H1 (cell line): ENCODE measurements around the gene DTL. TPM values are rescaled to one million over a fixed set of nuclear protein-coding genes. Genes with fewer than 3 reads are reported as not detected.

Experiments
- CTCF ChIA-PET: fragments of 300-600 bp; sonication (Branson Sonifier 250); formaldehyde crosslinking; loops from one replicate; lab custom pipeline; 2021; ENCODE audit not compliant: partially characterized antibody; lab: Charles Lee
- POLR2A ChIA-PET: fragments of 300-600 bp; sonication (Branson Sonifier 250); formaldehyde crosslinking; loops from one replicate; lab custom pipeline; 2021; ENCODE audit warnings: inconsistent platforms; ENCODE audit not compliant: partially characterized antibody; lab: Charles Lee
- DNase-seq, 2 experiments: peaks; one replicate each; pipeline versions ENCODE4 v3.0.0 to v3.0.0-alpha.2; 2010 to 2022; ENCODE audit warnings: low spot score in 2 of 2, low read depth in 1 of 2, mixed read lengths in 1 of 2
- FAIRE-seq: peaks from 2 replicates; lab custom pipeline; 2011; peaks lifted over from hg19 to GRCh38; lab: Jason Lieb, UNC
- H2AFZ ChIP-seq: 2 replicates; pipeline ENCODE4 v1.8.1; 2012; ENCODE audit warnings: low read length, inconsistent platforms
- H2AK5ac ChIP-seq: 2 replicates; pipeline ENCODE4 v1.6.1; 2013; ENCODE audit warnings: low read depth, low read length
- H2BK120ac ChIP-seq: replicated peaks from 2 replicates; pipeline ENCODE3; 2013; ENCODE audit warnings: low read depth, low read length, inconsistent platforms
- H2BK12ac ChIP-seq: 2 replicates; pipeline ENCODE4 v1.6.1; 2013; ENCODE audit warnings: low read depth, low read length
- H2BK15ac ChIP-seq: 2 replicates; pipeline ENCODE4 v1.6.1; 2013; ENCODE audit warnings: low read length
- H2BK20ac ChIP-seq: 2 replicates; pipeline ENCODE4 v1.6.1; 2013; ENCODE audit warnings: low read length
- H2BK5ac ChIP-seq: 2 replicates; pipeline ENCODE4 v1.6.1; 2013; ENCODE audit warnings: low read depth, low read length
- H3K14ac ChIP-seq: 2 replicates; pipeline ENCODE4 v1.6.1; 2013; ENCODE audit warnings: inconsistent platforms; ENCODE audit not compliant: insufficient read length
- H3K18ac ChIP-seq: 2 replicates; pipeline ENCODE4 v1.6.1; 2013; ENCODE audit warnings: low read length; ENCODE audit errors: extremely low read depth
- H3K23ac ChIP-seq: 2 replicates; pipeline ENCODE4 v1.6.1; 2013; ENCODE audit warnings: inconsistent platforms; ENCODE audit not compliant: insufficient read length
- H3K23me2 ChIP-seq: 2 replicates; pipeline ENCODE4 v1.6.1; 2013; ENCODE audit warnings: low read depth, low read length
- H3K27ac ChIP-seq: 2 replicates; pipeline ENCODE4 v1.6.1; 2011; ENCODE audit warnings: low read depth, low read length, inconsistent platforms
- H3K27me3 ChIP-seq, 4 experiments: replicated peaks in 1 of 4; 1 replicate in 1 of 4; 2 replicates in 3 of 4; pipeline versions ENCODE4 v1.6.1 to v1.8.1; 2011 to 2013; ENCODE audit warnings: low read length in 3 of 4, mild to moderate bottlenecking in 3 of 4, inconsistent platforms in 2 of 4, mixed read lengths in 2 of 4, moderate library complexity in 1 of 4; ENCODE audit not compliant: control insufficient read depth in 3 of 4, insufficient read depth in 3 of 4; ENCODE audit errors: extremely low read depth in 1 of 4
- H3K36me3 ChIP-seq, 4 experiments: 2 replicates each; pipeline versions ENCODE4 v1.6.1 to v1.8.1; 2011 to 2013; ENCODE audit warnings: mild to moderate bottlenecking in 4 of 4, low read length in 3 of 4, moderate library complexity in 2 of 4, control low read depth in 1 of 4, inconsistent platforms in 1 of 4; ENCODE audit not compliant: insufficient read depth in 4 of 4, control insufficient read depth in 2 of 4
- H3K4ac ChIP-seq: replicated peaks from 2 replicates; pipeline ENCODE3; 2013; ENCODE audit warnings: low read length, low read depth, mixed read lengths, inconsistent platforms; ENCODE audit not compliant: insufficient read length
- H3K4me1 ChIP-seq, 4 experiments: replicated peaks in 1 of 4; 1 replicate in 1 of 4; 2 replicates in 3 of 4; pipeline versions ENCODE4 v1.6.1 to v1.8.1; 2011 to 2013; ENCODE audit warnings: low read length in 3 of 4, inconsistent platforms in 2 of 4, mixed read lengths in 1 of 4; ENCODE audit not compliant: insufficient read depth in 4 of 4, control insufficient read depth in 3 of 4
- H3K4me2 ChIP-seq, 2 experiments: 2 replicates each; pipeline versions ENCODE4 v1.6.1 to v1.8.1; 2011 to 2013; ENCODE audit warnings: low read depth in 2 of 2, low read length in 2 of 2, control low read depth in 1 of 2, inconsistent platforms in 1 of 2, mild to moderate bottlenecking in 1 of 2; ENCODE audit not compliant: insufficient read depth in 1 of 2
- H3K4me3 ChIP-seq, 4 experiments: fragments of 200-600, 300-600 bp in 1 of 4; sonication (generic), shearing (Covaris generic), sonication (Bioruptor Twin) in 1 of 4; 2 replicates each; pipeline versions ENCODE4 v1.5.1 to v1.8.1; 2011 to 2016; ENCODE audit warnings: low read length in 4 of 4, low read depth in 3 of 4, control low read depth in 2 of 4, inconsistent platforms in 2 of 4, mild to moderate bottlenecking in 2 of 4, mixed read lengths in 1 of 4, moderate library complexity in 1 of 4; ENCODE audit not compliant: insufficient read depth in 2 of 4; ENCODE audit errors: extremely low read depth in 1 of 4
- H3K56ac ChIP-seq: replicated peaks from 2 replicates; pipeline ENCODE3; 2013; ENCODE audit warnings: low read depth, mild to moderate bottlenecking, mixed read lengths, low read length, inconsistent platforms; ENCODE audit not compliant: insufficient read length
- H3K79me1 ChIP-seq: 2 replicates; pipeline ENCODE4 v1.6.1; 2013; ENCODE audit warnings: low read depth, low read length, control low read depth
- H3K79me2 ChIP-seq, 2 experiments: 2 replicates each; pipeline versions ENCODE4 v1.6.1 to v1.8.1; 2012 to 2013; ENCODE audit warnings: low read length in 2 of 2, mild to moderate bottlenecking in 2 of 2, inconsistent platforms in 1 of 2; ENCODE audit not compliant: insufficient read depth in 2 of 2, control insufficient read depth in 1 of 2
- H3K9ac ChIP-seq, 4 experiments: replicated peaks in 1 of 4; 1 replicate in 1 of 4; 2 replicates in 3 of 4; pipeline versions ENCODE4 v1.6.1 to v1.8.1; 2011 to 2013; ENCODE audit warnings: low read depth in 3 of 4, low read length in 3 of 4, control low read depth in 2 of 4, mild to moderate bottlenecking in 2 of 4, moderate library complexity in 2 of 4, inconsistent platforms in 1 of 4; ENCODE audit errors: extremely low read depth in 1 of 4
- H3K9me3 ChIP-seq, 2 experiments: 2 replicates each; pipeline versions ENCODE4 v1.6.1 to v1.8.1; 2012 to 2013; ENCODE audit warnings: mild to moderate bottlenecking in 2 of 2, moderate library complexity in 2 of 2, control low read depth in 1 of 2, inconsistent platforms in 1 of 2, low read depth in 1 of 2, low read length in 1 of 2, mixed read lengths in 1 of 2; ENCODE audit not compliant: insufficient read depth in 2 of 2
- H4K20me1 ChIP-seq, 2 experiments: replicated peaks in 1 of 2; 2 replicates each; pipeline versions ENCODE3 to v1.8.1; 2011 to 2013; ENCODE audit warnings: inconsistent platforms in 2 of 2, low read length in 2 of 2, mild to moderate bottlenecking in 1 of 2; ENCODE audit not compliant: insufficient read depth in 2 of 2, control insufficient read depth in 1 of 2
- H4K5ac ChIP-seq: 2 replicates; pipeline ENCODE4 v1.6.1; 2013; ENCODE audit warnings: low read length, low read depth, mixed read lengths, inconsistent platforms; ENCODE audit not compliant: insufficient read length
- H4K8ac ChIP-seq: 2 replicates; pipeline ENCODE4 v1.8.0; 2013; ENCODE audit warnings: mild to moderate bottlenecking, moderate library complexity, low read length, inconsistent platforms; ENCODE audit not compliant: insufficient read depth; ENCODE audit errors: extremely low read depth
- H4K91ac ChIP-seq: replicated peaks from 2 replicates; pipeline ENCODE3; 2013; ENCODE audit warnings: low read length, mixed read lengths, inconsistent platforms; ENCODE audit not compliant: insufficient read length
- BACH1 ChIP-seq: IDR thresholded peaks from 2 replicates; pipeline ENCODE4 v1.6.1; 2012; ENCODE audit warnings: low read length, improper control_type of control experiment
- CEBPB ChIP-seq: IDR thresholded peaks from 2 replicates; pipeline ENCODE4 v1.6.1; 2012; ENCODE audit warnings: low read depth, low read length
- CHD1 ChIP-seq: IDR thresholded peaks from 2 replicates; pipeline ENCODE4 v1.6.1; 2012; ENCODE audit warnings: low read depth, low read length, improper control_type of control experiment
- EZH2 ChIP-seq: fragments of 200-600 bp; sonication (generic); IDR thresholded peaks from 2 replicates; pipeline ENCODE4 v1.7.1; 2012; ENCODE audit warnings: low read depth, mild to moderate bottlenecking, moderate library complexity, low read length, inconsistent platforms; ENCODE audit not compliant: severe bottlenecking
- GTF2F1 ChIP-seq: IDR thresholded peaks from 2 replicates; pipeline ENCODE4 v1.6.1; 2012; ENCODE audit warnings: low read depth, low read length, improper control_type of control experiment, borderline replicate concordance
- HDAC6 ChIP-seq: IDR thresholded peaks from one replicate; pipeline ENCODE4 v1.7.1; 2012; ENCODE audit warnings: low read depth, mild to moderate bottlenecking, inconsistent platforms, low read length, moderate library complexity
- KDM4A ChIP-seq: IDR thresholded peaks from one replicate; pipeline ENCODE4 v1.7.1; 2012; ENCODE audit warnings: low read depth, mild to moderate bottlenecking, moderate library complexity, low read length, inconsistent platforms; ENCODE audit not compliant: severe bottlenecking
- RNF2 ChIP-seq: fragments of 200-900, 300-1000 bp; sonication (generic); IDR thresholded peaks from 2 replicates; pipeline ENCODE4 v1.7.1; 2016; ENCODE audit warnings: borderline replicate concordance, low read depth, mild to moderate bottlenecking, antibody characterized with exemption, low read length; ENCODE audit not compliant: poor library complexity, severe bottlenecking; ENCODE audit errors: missing control alignments
- WGBS, 2 experiments: shearing (Covaris generic) in 1 of 2; methylation state at CpG; one replicate each; pipeline versions ENCODE4 v1.1.6 to v1.1.7; 2013 to 2015; ENCODE audit warnings: low lambda C conversion rate in 2 of 2, mixed read lengths in 2 of 2, inconsistent platforms in 1 of 2, low coverage in 1 of 2, missing lambda C conversion rate in 1 of 2; ENCODE audit not compliant: insufficient replicate concordance in 2 of 2, insufficient coverage in 1 of 2, insufficient read length in 1 of 2; ENCODE audit errors: extremely low coverage in 1 of 2, missing lambda C conversion rate in 1 of 2; 5-methylcytosine and 5-hydroxymethylcytosine counted together
- polyA plus RNA-seq, 7 experiments: library from polyadenylated mRNA; depleted of rRNA in 3 of 7; stranded (reverse) in 5 of 7; unstranded in 2 of 7; fragments of >200 nt in 5 of 7; fragments of 200-250 nt in 2 of 7; gene quantifications; 1 replicate in 5 of 7; 2 replicates in 1 of 7; 4 replicates in 1 of 7; pipeline versions ENCODE4 v1.2.1 to v1.2.3, GENCODE V29; 2011 to 2013; ENCODE audit warnings: missing spikeins in 2 of 7, mixed read lengths in 2 of 7
- total RNA-seq: library from RNA; stranded (reverse); fragmentation: NEBNext Ultra II Directional; extraction: Animal tissue kit (Norgen Biotek cat#: 25700); gene quantifications from 2 replicates; pipeline ENCODE4 v1.2.1, GENCODE V29; 2021
- TF ChIP-seq, protein P1 (sequence below), 3 experiments: IDR thresholded peaks; 1 replicate in 2 of 3; 2 replicates in 1 of 3; pipeline versions ENCODE4 v1.5.1 to v1.6.1; 2011; ENCODE audit warnings: low read length in 3 of 3, mild to moderate bottlenecking in 3 of 3, inconsistent platforms in 2 of 3, low read depth in 1 of 3, moderate library complexity in 1 of 3; ENCODE audit not compliant: insufficient read depth in 1 of 3; ENCODE audit errors: control extremely low read depth in 1 of 3

The DTL gene
- total and polyA plus RNA-seq, 2 of the 8 experiments (the other 6 are each of a cell fraction or from before 2014, with no cell fraction given), result 36.0 to 46.9 TPM

DNA sequence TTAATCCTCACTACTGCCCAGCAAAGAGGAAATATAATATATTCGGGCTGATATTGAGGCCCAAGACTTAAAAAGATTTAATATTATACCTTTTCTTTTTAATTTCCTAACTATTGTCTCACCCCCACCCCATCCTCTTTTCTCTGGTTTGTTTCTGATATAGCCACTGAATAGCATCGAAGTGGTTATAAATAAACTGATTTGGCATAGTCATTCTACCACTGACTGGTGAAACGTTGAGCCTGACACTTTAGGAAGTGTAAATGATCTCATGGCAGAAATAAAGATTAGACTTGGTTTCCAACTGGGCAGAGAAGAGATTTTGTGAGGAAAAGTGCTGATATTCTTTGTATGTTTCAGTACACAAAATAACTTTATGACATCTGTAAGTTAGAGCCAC is 39.3 kb downstream of the DTL start:
- no peaks in the 10 kb centered on the region for H3K27me3 ChIP-seq
- H3K79me1 ChIP-seq, result no peaks in the 10 kb centered on the region
- no peak for DNase-seq
- H2BK12ac ChIP-seq, result no peak overlapping the region
- no peak overlapping the region for H3K4me3 ChIP-seq
- TF ChIP-seq GTF2F1, result no peak
- TF ChIP-seq HDAC6, result no peak
- no peak for TF ChIP-seq RNF2
- no peak for TF ChIP-seq BACH1
- TF ChIP-seq, protein P1, sequence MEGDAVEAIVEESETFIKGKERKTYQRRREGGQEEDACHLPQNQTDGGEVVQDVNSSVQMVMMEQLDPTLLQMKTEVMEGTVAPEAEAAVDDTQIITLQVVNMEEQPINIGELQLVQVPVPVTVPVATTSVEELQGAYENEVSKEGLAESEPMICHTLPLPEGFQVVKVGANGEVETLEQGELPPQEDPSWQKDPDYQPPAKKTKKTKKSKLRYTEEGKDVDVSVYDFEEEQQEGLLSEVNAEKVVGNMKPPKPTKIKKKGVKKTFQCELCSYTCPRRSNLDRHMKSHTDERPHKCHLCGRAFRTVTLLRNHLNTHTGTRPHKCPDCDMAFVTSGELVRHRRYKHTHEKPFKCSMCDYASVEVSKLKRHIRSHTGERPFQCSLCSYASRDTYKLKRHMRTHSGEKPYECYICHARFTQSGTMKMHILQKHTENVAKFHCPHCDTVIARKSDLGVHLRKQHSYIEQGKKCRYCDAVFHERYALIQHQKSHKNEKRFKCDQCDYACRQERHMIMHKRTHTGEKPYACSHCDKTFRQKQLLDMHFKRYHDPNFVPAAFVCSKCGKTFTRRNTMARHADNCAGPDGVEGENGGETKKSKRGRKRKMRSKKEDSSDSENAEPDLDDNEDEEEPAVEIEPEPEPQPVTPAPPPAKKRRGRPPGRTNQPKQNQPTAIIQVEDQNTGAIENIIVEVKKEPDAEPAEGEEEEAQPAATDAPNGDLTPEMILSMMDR (IDR thresholded peaks at IDR 0.05; ENCODE audit: control extremely low read depth in 1 of 3, insufficient read depth in 1 of 3, low read depth in 1 of 3, low read length in 3 of 3), result no peak
- no peak for TF ChIP-seq EZH2
- TF ChIP-seq CEBPB, result no peak
- TF ChIP-seq CHD1, result no peak
- TF ChIP-seq KDM4A, result no peak
- no peak overlapping the region for H4K5ac ChIP-seq
- 91% methylated on average over 3 of the region's 3 CpGs; no CpG with 5 or more reads in 1 of the 2 experiments for WGBS, 2 experiments
- no peak overlapping the region for H3K56ac ChIP-seq
- no peaks in the 10 kb centered on the region for H3K23me2 ChIP-seq
- H4K20me1 ChIP-seq, result no peaks in the 10 kb centered on the region
- H2BK5ac ChIP-seq, result no peak overlapping the region
- no peak overlapping the region for H2AK5ac ChIP-seq
- ChIA-PET CTCF (no interaction called here), POLR2A (no interaction called here)
- H3K18ac ChIP-seq, result no peak overlapping the region
- H3K4ac ChIP-seq, result no peak overlapping the region
- no peak overlapping the region for H2BK20ac ChIP-seq
- no peak overlapping the region for H4K8ac ChIP-seq
- peaks cover 10 to 75% (median 31%) of the 10 kb centered on the region in 4 experiments for H3K36me3 ChIP-seq
- no peak overlapping the region for H3K27ac ChIP-seq
- no peak overlapping the region for H2AFZ ChIP-seq
- no peak overlapping the region for H3K14ac ChIP-seq
- FAIRE-seq, result no peak
- no peak overlapping the region for H4K91ac ChIP-seq
- no peaks in the 10 kb centered on the region for H3K9me3 ChIP-seq
- no peaks in the 10 kb centered on the region for H3K4me1 ChIP-seq
- no peak overlapping the region for H3K23ac ChIP-seq
- H3K79me2 ChIP-seq, result no peaks in the 10 kb centered on the region
- no peak overlapping the region for H2BK120ac ChIP-seq
- no peak overlapping the region for H3K9ac ChIP-seq
- H3K4me2 ChIP-seq, result no peak overlapping the region
- H2BK15ac ChIP-seq, result no peak overlapping the region
